ENCODE data around the gene NDUFB8. TPM values are rescaled to one million over a fixed set of nuclear protein-coding genes. Genes with fewer than 3 reads are reported as not detected.

NDUFB8 gene
- total RNA-seq, 6 experiments from 2014 or later = 93.6 to 125 (median 99.3) TPM

DNA sequence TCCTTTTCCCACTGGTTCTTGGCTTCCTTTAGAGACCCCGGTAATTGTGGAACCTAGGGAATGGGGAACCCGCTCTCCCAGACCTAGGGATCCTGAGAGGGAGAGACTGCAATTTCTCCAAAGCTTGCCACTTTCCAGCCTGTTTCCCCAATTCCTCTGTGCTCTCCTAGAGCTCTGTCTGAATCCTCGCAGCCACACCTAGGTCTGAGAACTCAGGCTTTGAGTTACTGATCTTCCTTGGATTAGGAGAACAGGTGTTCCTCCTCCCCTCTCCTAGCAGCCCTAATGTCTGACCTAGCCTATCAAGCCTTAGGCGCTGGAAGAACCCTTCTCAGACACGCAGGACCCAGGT, 46.9 kb downstream of the NDUFB8 start:
- Histone ChIP-seq H3K9me3 (no peaks in the 10 kb centered on the region), H3K27ac (no peak overlapping the region), H3K27me3 (no peaks in the 10 kb centered on the region), H3K36me3 (no peaks in the 10 kb centered on the region), H3K4me1 (peaks cover 0 to 15% (median 5%) of the 10 kb centered on the region in 4 donors), H3K4me3 (peak overlapping the region in 2 of 3 donors; percentile 36 to 48)
- DNase-seq (no peak), ATAC-seq (no peak)
- no peak for TF ChIP-seq POLR2A (IDR thresholded peaks at IDR 0.05)
- TF ChIP-seq, protein P1, sequence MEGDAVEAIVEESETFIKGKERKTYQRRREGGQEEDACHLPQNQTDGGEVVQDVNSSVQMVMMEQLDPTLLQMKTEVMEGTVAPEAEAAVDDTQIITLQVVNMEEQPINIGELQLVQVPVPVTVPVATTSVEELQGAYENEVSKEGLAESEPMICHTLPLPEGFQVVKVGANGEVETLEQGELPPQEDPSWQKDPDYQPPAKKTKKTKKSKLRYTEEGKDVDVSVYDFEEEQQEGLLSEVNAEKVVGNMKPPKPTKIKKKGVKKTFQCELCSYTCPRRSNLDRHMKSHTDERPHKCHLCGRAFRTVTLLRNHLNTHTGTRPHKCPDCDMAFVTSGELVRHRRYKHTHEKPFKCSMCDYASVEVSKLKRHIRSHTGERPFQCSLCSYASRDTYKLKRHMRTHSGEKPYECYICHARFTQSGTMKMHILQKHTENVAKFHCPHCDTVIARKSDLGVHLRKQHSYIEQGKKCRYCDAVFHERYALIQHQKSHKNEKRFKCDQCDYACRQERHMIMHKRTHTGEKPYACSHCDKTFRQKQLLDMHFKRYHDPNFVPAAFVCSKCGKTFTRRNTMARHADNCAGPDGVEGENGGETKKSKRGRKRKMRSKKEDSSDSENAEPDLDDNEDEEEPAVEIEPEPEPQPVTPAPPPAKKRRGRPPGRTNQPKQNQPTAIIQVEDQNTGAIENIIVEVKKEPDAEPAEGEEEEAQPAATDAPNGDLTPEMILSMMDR (IDR thresholded peaks at IDR 0.05) = no peak
- intact Hi-C loops (cut with DNase I) = no loop called here
- WGBS (ENCODE audit: insufficient coverage, low coverage, low lambda C conversion rate, missing lambda C conversion rate) = 37% methylated on average over 4 of the region's 5 CpGs

DNA sequence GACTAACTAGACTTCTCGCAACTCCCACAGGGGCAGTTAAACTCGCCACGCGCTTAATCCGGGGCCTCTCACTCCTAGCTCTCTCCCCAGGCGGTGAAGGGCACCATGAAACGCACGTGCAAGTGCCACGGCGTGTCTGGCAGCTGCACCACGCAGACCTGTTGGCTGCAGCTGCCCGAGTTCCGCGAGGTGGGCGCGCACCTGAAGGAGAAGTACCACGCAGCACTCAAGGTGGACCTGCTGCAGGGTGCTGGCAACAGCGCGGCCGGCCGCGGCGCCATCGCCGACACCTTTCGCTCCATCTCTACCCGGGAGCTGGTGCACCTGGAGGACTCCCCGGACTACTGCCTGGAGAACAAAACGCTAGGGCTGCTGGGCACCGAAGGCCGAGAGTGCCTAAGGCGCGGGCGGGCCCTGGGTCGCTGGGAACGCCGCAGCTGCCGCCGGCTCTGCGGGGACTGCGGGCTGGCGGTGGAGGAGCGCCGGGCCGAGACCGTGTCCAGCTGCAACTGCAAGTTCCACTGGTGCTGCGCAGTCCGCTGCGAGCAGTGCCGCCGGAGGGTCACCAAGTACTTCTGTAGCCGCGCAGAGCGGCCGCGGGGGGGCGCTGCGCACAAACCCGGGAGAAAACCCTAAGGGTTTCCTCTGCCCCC, 47.4 kb downstream of the NDUFB8 start:
- Histone ChIP-seq H3K4me3 (peak overlapping the region; percentile 36 to 48 (median 48)), H3K27ac (no peak overlapping the region), H3K9me3 (no peaks in the 10 kb centered on the region), H3K36me3 (no peaks in the 10 kb centered on the region), H3K27me3 (no peaks in the 10 kb centered on the region), H3K4me1 (peaks cover 0 to 15% (median 5%) of the 10 kb centered on the region in 4 donors)
- no peak for TF ChIP-seq POLR2A (IDR thresholded peaks at IDR 0.05)
- TF ChIP-seq, protein P1 (IDR thresholded peaks at IDR 0.05) = peak; percentile 45 to 96 (median 86)
- WGBS (ENCODE audit: insufficient coverage, low coverage, low lambda C conversion rate, missing lambda C conversion rate) = 0% methylated on average over 25 of the region's 59 CpGs
- DNase-seq = peak; percentile 69 to 82 (median 80)
- ATAC-seq = peak; percentile 81 to 91 (median 87)
- intact Hi-C loops (cut with DNase I) = no loop called here

DNA sequence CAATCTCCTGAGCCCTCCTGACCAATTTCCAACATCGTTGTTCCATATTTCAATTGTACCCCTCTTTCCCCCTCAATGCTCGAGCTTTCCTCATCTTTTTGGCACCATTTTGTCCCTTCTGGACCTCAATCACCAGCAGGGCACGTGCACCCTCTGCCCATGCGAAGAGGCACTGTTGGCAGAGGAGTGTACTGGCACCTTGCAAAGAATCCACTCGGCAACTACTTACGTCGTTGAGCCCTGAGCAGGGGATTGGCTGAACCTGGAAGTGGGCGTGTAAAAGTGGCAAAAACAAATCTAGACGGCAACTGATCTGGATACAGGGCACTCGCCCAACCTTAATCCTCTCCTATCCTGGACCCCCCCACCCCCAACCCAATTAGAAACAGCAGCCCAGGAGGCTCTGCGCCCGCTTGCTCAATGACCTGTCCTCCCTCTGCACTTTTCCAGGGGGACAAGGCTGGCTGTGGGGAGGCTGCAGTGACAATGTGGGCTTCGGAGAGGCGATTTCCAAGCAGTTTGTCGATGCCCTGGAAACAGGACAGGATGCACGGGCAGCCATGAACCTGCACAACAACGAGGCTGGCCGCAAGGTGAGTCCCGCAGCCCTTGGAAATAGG, 48.1 kb downstream of the NDUFB8 start:
- intact Hi-C loops (cut with DNase I) = no loop called here
- no peaks in the 10 kb centered on the region for H3K36me3 ChIP-seq
- H3K9me3 ChIP-seq = no peaks in the 10 kb centered on the region
- H3K27ac ChIP-seq = no peak overlapping the region
- ATAC-seq (peak; percentile 94 to 97 (median 94)), DNase-seq (peak; percentile 70 to 88 (median 84))
- H3K4me1 ChIP-seq = peaks cover 0 to 15% (median 5%) of the 10 kb centered on the region in 4 donors
- no peak for TF ChIP-seq POLR2A (IDR thresholded peaks at IDR 0.05)
- TF ChIP-seq, protein P1 (IDR thresholded peaks at IDR 0.05) = no peak
- peak overlapping the region; percentile 36 to 48 (median 48) for H3K4me3 ChIP-seq
- no peaks in the 10 kb centered on the region for H3K27me3 ChIP-seq
- WGBS (ENCODE audit: insufficient coverage, low coverage, low lambda C conversion rate, missing lambda C conversion rate) = 2% methylated on average over 12 of the region's 19 CpGs

DNA sequence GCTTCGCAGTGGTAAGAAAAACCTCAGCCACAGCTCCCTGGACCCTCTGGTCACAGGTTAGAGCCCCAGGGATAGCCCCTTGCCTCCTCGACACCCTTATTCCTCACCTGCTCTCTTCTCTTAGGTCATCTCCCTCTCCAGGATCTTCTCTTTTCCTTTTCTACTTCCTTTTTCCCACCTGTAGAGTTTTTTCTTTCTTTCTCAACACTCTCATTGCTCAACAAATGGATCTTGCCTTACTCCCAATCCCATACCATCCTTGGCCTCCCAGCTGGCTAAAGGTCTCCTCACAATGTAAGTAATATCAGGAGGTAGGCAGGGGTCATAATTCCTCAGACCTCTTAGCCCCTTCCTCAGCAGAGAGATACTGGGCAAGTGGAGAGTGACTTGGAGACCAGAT, 49.7 kb downstream of the NDUFB8 start:
- intact Hi-C loops (cut with DNase I) = no loop called here
- no peaks in the 10 kb centered on the region for H3K9me3 ChIP-seq
- H3K4me1 ChIP-seq = peaks cover 0 to 15% (median 5%) of the 10 kb centered on the region in 4 donors
- no peaks in the 10 kb centered on the region for H3K36me3 ChIP-seq
- no peaks in the 10 kb centered on the region for H3K27me3 ChIP-seq
- no peak for TF ChIP-seq POLR2A (IDR thresholded peaks at IDR 0.05)
- TF ChIP-seq, protein P1 (IDR thresholded peaks at IDR 0.05) = no peak
- DNase-seq (no peak), ATAC-seq (no peak)
- no peak overlapping the region for H3K4me3 ChIP-seq
- H3K27ac ChIP-seq = no peak overlapping the region
- 71% methylated on average over 1 of the region's 2 CpGs for WGBS (ENCODE audit: insufficient coverage, low coverage, low lambda C conversion rate, missing lambda C conversion rate)
